ENCODE results near the gene INCA1. TPM values are rescaled to one million over a fixed set of nuclear protein-coding genes. Genes with fewer than 3 reads are reported as not detected.
"Not testable (repeated sequence)": the region's sequence is repeated elsewhere in the genome, so short reads cannot be mapped to it uniquely, and the experiment has no call there.

Gene INCA1
- polyA plus RNA-seq, 3 donors = 0.38 to 0.52 (median 0.44) TPM

GRCh38 chr17:5031365-5032082 is 34.2 kb upstream of the INCA1 start:
- 2% methylated on average over 22 of the region's 48 CpGs for WGBS (ENCODE audit: insufficient coverage)
- H3K36me3 ChIP-seq (replicated peaks in 1 of 2; ENCODE audit: control insufficient read depth in 1 of 2, insufficient read depth in 2 of 2, low read length in 2 of 2) = no peaks in the 10 kb centered on the region
- H3K9me3 Mint-ChIP-seq = peaks cover 0 to 3% (median 0%) of the 10 kb centered on the region in 7 donors

GRCh38 chr17:5030168-5030567 is 32.8 kb upstream of the INCA1 start:
- not testable (repeated sequence) for H4K20me1 ChIP-seq (ENCODE audit: insufficient read depth, low read length); H3K36me3 Mint-ChIP-seq; H3K9me3 Mint-ChIP-seq; H3K79me2 ChIP-seq (ENCODE audit: insufficient read depth, low read length); DNase-seq; H3K9me3 ChIP-seq (replicated peaks in 1 of 2; ENCODE audit: control insufficient read depth in 1 of 2, insufficient read depth in 1 of 2, low read length in 2 of 2); H3K9ac ChIP-seq (ENCODE audit: insufficient read depth, low read length, poor library complexity, severe bottlenecking); H3K27me3 ChIP-seq (ENCODE audit: control insufficient read depth in 2 of 2, insufficient read depth in 2 of 2, low read length in 2 of 2); H3K36me3 ChIP-seq (replicated peaks in 1 of 2; ENCODE audit: control insufficient read depth in 1 of 2, insufficient read depth in 2 of 2, low read length in 2 of 2)
- Mint-ChIP-seq H3K27me3 (ENCODE audit: low read depth in 3 of 3) (peaks cover 8 to 18% (median 13%) of the 10 kb centered on the region in 3 donors), H3K4me3 (peak overlapping the region in 1 of 2 donors; percentile 75), H3K4me1 (peaks cover 30% of the 10 kb centered on the region), H3K27ac (peak overlapping the region; percentile 53 to 92 (median 82))
- Histone ChIP-seq H3K4me1 (ENCODE audit: control insufficient read depth in 1 of 2, insufficient read depth in 2 of 2, low read length in 2 of 2) (peaks cover 21 to 26% of the 10 kb centered on the region in 2 donors), H3K27ac (ENCODE audit: low read depth in 1 of 2, low read length in 2 of 2) (peak overlapping the region in 1 of 2 donors; percentile 87), H3K4me2 (replicated peaks; ENCODE audit: extremely low read depth, low read length, poor library complexity, severe bottlenecking) (peak overlapping the region; percentile 68), H2AFZ (ENCODE audit: insufficient read depth, low read depth, low read length, poor library complexity, severe bottlenecking) (peak overlapping the region; percentile 71), H3K4me3 (replicated peaks in 1 of 3; ENCODE audit: low read depth in 2 of 3, low read length in 3 of 3) (peak overlapping the region in 1 of 3 experiments; percentile 64)
- WGBS (ENCODE audit: insufficient coverage) = no CpG with 5 or more reads among the region's 2 CpGs
- intact Hi-C loops (cut with micrococcal nuclease) = loop anchor here in 1 of 2 donors (2.0 to 5.0 kb wide), 2 partner anchors 33 kb away; partner anchors contain the start of genes INCA1 and KIF1C

More at GRCh38 chr17:5031365-5032082, 34.2 kb upstream of the INCA1 start:
- TF ChIP-seq CTCF (IDR thresholded peaks at IDR 0.05) = peak; percentile 75
- H3K27me3 ChIP-seq (ENCODE audit: control insufficient read depth in 2 of 2, insufficient read depth in 2 of 2, low read length in 2 of 2) = peaks cover 2 to 17% of the 10 kb centered on the region in 2 donors
- H3K4me3 Mint-ChIP-seq = peak overlapping the region; percentile 73 to 85
- H3K4me2 ChIP-seq (replicated peaks; ENCODE audit: extremely low read depth, low read length, poor library complexity, severe bottlenecking) = peak overlapping the region; percentile 68
- intact Hi-C loops (cut with micrococcal nuclease) = loop anchor here in 1 of 2 donors (2.0 to 5.0 kb wide), 2 partner anchors 31 to 34 kb away; partner anchors contain the start of genes INCA1 and KIF1C
- H3K4me3 ChIP-seq (replicated peaks in 1 of 3; ENCODE audit: low read depth in 2 of 3, low read length in 3 of 3) = peak overlapping the region in 2 of 3 experiments; percentile 27 to 64
- peak overlapping the region; percentile 71 to 87 for H3K27ac ChIP-seq (ENCODE audit: low read depth in 1 of 2, low read length in 2 of 2)
- H3K27me3 Mint-ChIP-seq (ENCODE audit: low read depth in 3 of 3) = peaks cover 13 to 31% (median 23%) of the 10 kb centered on the region in 3 donors
- H3K79me2 ChIP-seq (ENCODE audit: insufficient read depth, low read length) = no peaks in the 10 kb centered on the region
- no peaks in the 10 kb centered on the region for H3K36me3 Mint-ChIP-seq
- no peaks in the 10 kb centered on the region for H4K20me1 ChIP-seq (ENCODE audit: insufficient read depth, low read length)
- peak overlapping the region; percentile 51 for H3K9ac ChIP-seq (ENCODE audit: insufficient read depth, low read length, poor library complexity, severe bottlenecking)
- peaks cover 21 to 26% of the 10 kb centered on the region in 2 donors for H3K4me1 ChIP-seq (ENCODE audit: control insufficient read depth in 1 of 2, insufficient read depth in 2 of 2, low read length in 2 of 2)
- no peaks in the 10 kb centered on the region for H3K9me3 ChIP-seq (replicated peaks in 1 of 2; ENCODE audit: control insufficient read depth in 1 of 2, insufficient read depth in 1 of 2, low read length in 2 of 2)
- H3K27ac Mint-ChIP-seq = peak overlapping the region; percentile 92 to 98 (median 94)
- H3K4me1 Mint-ChIP-seq = peaks cover 30% of the 10 kb centered on the region
- H2AFZ ChIP-seq (ENCODE audit: insufficient read depth, low read depth, low read length, poor library complexity, severe bottlenecking) = peak overlapping the region; percentile 71
- peak; percentile 87 to 92 (median 88) for DNase-seq

Measured in CD14-positive monocyte (primary cell).